Retinal pigment epithelial cell (primary cell): ENCODE data around the gene AGR3.

Source experiments
- DNase-seq: peaks from one replicate; pipeline ENCODE4 v3.0.0-alpha.2; 2010; ENCODE audit warnings: low read depth
- H3K4me3 ChIP-seq: 2 replicates; pipeline ENCODE4 v1.5.1; 2011; ENCODE audit warnings: mild to moderate bottlenecking, low read length, control low read depth, moderate library complexity
- CTCF ChIP-seq: conservative IDR thresholded peaks from 2 replicates; pipeline ENCODE4 v1.5.1; 2011; ENCODE audit warnings: low read depth, low read length, control low read depth, inconsistent platforms

The AGR3 gene

DNA sequence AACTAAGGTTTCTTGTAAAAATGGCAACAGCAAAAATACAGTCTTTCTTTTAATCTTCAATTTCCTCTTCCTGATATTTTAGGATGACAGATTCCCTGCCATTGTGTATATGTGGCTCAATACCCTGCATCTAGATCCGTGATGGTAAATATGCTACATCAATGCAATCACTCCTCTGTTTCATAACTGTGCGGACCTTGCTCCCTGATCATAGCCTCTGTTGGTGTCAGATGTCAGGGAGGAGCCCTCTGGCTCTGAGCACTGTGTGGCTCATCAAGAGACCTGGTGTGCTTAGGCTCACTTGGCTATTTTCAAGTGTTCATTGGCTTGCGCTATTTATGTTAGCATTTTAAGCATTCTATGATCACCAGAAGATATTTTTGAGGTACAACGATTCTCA is 33.0 kb upstream of the AGR3 start:
- no peak overlapping the region for H3K4me3 ChIP-seq
- DNase-seq, result no peak
- no peak for TF ChIP-seq CTCF

- no peak for TF ChIP-seq CTCF
- no peak for DNase-seq
- H3K4me3 ChIP-seq, result no peak overlapping the region
These were observed 31.9 kb upstream of the AGR3 start for GRCh38 chr7:16913643-16914042.

DNA sequence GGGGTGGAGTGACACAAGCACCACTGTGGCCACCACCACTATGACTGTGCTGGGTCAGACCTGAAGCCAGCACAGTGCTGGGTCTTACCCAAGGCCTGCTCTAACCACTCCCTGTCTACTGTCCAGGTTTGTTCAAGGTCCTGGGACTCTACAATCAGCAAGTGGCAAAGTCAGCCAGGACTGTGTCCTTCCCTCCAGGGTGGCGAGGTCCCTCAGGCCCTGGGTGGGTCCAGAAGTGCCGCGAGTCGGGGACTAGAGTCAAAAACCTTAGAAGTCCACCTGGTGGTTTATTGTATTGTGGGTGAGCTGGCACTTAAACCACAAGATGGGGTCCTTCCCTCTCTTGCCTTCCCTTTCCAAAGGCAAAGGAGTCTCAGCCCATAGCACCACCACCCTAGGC is 30.8 kb upstream of the AGR3 start:
- DNase-seq, result no peak
- no peak overlapping the region for H3K4me3 ChIP-seq

DNA sequence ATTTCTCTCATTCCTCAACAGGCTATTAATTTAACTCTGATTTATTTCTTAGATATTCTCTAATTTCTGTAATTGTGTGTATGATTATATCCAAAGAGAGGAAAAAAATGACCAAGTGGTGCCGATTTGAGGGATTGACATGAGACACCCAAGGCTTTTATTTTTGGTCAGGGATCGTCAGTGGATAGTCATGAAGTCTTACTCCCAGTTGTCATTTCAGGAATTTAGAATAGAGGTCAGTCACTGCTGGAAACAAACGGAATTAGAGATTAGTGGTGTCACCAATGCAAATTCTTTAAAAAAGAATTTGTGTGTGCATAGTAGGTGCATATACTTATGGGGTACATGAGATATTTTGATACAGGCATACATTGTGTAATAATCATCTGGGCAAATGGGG is 26.8 kb upstream of the AGR3 start:
- DNase-seq, result no peak
- H3K4me3 ChIP-seq, result no peak overlapping the region
- no peak for TF ChIP-seq CTCF

More for the DNA sequence above, 30.8 kb upstream of the AGR3 start:
- TF ChIP-seq CTCF, result no peak

DNA sequence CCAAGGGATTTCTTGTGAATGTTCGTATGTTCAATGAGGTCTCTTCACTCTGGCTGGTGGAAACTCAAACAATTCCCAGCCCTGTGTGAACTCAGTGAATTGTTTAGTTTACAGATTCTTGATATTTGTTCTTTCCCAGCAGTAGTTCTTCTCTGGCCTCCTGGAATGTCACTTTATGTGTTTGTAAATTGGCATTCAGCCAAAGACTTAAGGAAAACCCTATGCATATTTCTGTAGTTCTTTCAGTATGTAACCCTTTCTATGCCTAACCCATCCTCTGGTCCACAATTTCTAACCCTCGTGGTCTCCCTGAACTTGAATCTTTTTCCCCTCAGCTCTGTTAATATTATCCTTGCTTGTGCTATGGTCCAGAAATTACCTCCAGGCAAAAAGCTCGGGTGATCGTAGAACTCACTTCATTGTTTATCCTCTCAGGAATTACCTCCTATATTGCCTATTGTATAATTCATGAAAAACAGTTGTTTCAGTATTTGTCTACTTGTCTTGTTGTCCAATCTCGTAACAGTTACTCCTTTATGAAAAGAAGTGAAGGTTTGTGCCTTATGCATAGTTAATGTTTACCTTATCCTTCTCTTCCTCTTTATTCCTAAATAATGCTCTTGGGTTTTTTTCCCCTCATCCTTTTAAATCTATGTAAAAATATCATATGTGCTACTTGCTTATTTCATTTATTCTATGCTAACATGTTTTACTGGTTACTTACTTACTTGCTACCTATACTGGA is 23.7 kb upstream of the AGR3 start:
- no peak for TF ChIP-seq CTCF
- no peak for DNase-seq
- no peak overlapping the region for H3K4me3 ChIP-seq

- TF ChIP-seq CTCF, result no peak
- no peak overlapping the region for H3K4me3 ChIP-seq
- DNase-seq, result no peak
These were observed 22.3 kb upstream of the AGR3 start for GRCh38 chr7:16904076-16904475.

DNA sequence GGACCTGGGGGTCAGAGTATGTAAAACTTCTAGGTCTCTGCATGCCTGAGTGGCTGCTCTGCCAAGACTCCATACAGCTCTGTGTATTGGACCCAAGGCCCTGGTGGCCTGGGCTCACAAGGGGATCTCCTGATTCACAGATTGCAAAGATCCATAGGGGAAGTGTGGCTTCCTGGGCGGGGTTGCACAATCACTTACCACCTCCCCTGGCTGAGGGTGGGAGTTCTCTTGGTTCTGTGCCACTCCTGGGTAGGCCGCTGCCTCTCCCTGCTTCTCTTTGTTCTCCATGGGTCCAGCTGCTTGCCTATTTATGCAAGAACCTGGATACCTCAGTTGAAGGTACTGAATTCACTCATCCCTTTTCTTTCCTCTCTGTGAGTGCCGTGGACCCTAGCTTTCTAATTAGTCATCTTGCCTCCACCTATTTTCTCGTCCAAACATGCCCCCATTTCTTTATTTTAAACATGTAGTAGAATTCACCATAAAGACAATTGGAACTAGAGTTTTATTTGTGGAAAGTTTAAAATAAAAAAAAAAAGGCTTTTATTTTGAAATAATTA is 18.5 kb upstream of the AGR3 start:
- DNase-seq, result no peak
- TF ChIP-seq CTCF, result no peak
- no peak overlapping the region for H3K4me3 ChIP-seq
